HEK293T (cell line): ENCODE measurements around the gene PCNP.
"Not testable (repeated sequence)": the region's sequence is repeated elsewhere in the genome, so short reads cannot be mapped to it uniquely, and the experiment has no call there.

ENCODE experiments used
- CTCF ChIA-PET: fragments of 350-600 bp; formaldehyde crosslinking; extraction: SDS; loops from one replicate; lab custom pipeline; 2021; ENCODE audit warnings: antibody characterized with exemption, inconsistent platforms; lab: Yijun Ruan, JAX
- POLR2A ChIA-PET: fragments of 350-600 bp; formaldehyde crosslinking; extraction: SDS; loops from one replicate; lab custom pipeline; 2020; ENCODE audit warnings: antibody characterized with exemption, inconsistent platforms; lab: Yijun Ruan, JAX
- DNase-seq: peaks from one replicate; pipeline ENCODE4 v3.0.0; 2012; ENCODE audit warnings: mixed read lengths; ENCODE audit errors: extremely low spot score
- ARNT ChIP-seq: fragments of 450-650 bp; IDR thresholded peaks from 2 replicates; pipeline ENCODE4 v1.6.1; 2017; ENCODE audit warnings: mild to moderate bottlenecking
- BHLHE40 ChIP-seq: fragments of 450-650 bp; IDR thresholded peaks from 2 replicates; pipeline ENCODE4 v1.6.1; 2016; ENCODE audit warnings: mild to moderate bottlenecking, moderate library complexity, borderline replicate concordance
- CTBP1 ChIP-seq: fragments of 450-650 bp; IDR thresholded peaks from 2 replicates; pipeline ENCODE4 v1.6.1; 2016; ENCODE audit warnings: borderline replicate concordance
- ELF4 ChIP-seq: fragments of 450-650 bp; IDR thresholded peaks from 2 replicates; pipeline ENCODE4 v1.6.1; 2017; ENCODE audit warnings: antibody characterized with exemption
- FOXA1 ChIP-seq: fragments of 450-650 bp; IDR thresholded peaks from 2 replicates; pipeline ENCODE4 v1.6.1; 2016; ENCODE audit warnings: mild to moderate bottlenecking
- FOXK2 ChIP-seq: fragments of 450-650 bp; IDR thresholded peaks from 2 replicates; pipeline ENCODE4 v1.6.1; 2016; ENCODE audit warnings: mild to moderate bottlenecking
- FOXM1 ChIP-seq: fragments of 450-650 bp; IDR thresholded peaks from 2 replicates; pipeline ENCODE4 v1.6.1; 2017; ENCODE audit warnings: mild to moderate bottlenecking, borderline replicate concordance
- HDGF ChIP-seq: fragments of 450-650 bp; IDR thresholded peaks from 2 replicates; pipeline ENCODE4 v1.6.1; 2017; ENCODE audit warnings: antibody characterized with exemption, borderline replicate concordance
- L3MBTL2 ChIP-seq: fragments of 450-650 bp; conservative IDR thresholded peaks from 2 replicates; pipeline ENCODE4 v1.6.1; 2016; ENCODE audit warnings: mild to moderate bottlenecking
- LEF1 ChIP-seq: fragments of 450-650 bp; IDR thresholded peaks from 2 replicates; pipeline ENCODE4 v1.6.1; 2017; ENCODE audit warnings: mild to moderate bottlenecking, borderline replicate concordance
- NFRKB ChIP-seq: fragments of 450-650 bp; IDR thresholded peaks from 2 replicates; pipeline ENCODE4 v1.6.1; 2016; ENCODE audit warnings: mild to moderate bottlenecking, moderate library complexity
- PKNOX1 ChIP-seq: fragments of 450-650 bp; IDR thresholded peaks from 2 replicates; pipeline ENCODE4 v1.6.1; 2016
- SP1 ChIP-seq: fragments of 450-650 bp; IDR thresholded peaks from 2 replicates; pipeline ENCODE4 v1.6.1; 2017
- SUZ12 ChIP-seq: fragments of 450-650 bp; IDR thresholded peaks from 2 replicates; pipeline ENCODE4 v1.6.1; 2016; ENCODE audit warnings: mild to moderate bottlenecking
- TARDBP ChIP-seq: fragments of 450-650 bp; IDR thresholded peaks from 2 replicates; pipeline ENCODE4 v1.6.1; 2016
- ZNF384 ChIP-seq: fragments of 450-650 bp; IDR thresholded peaks from 2 replicates; pipeline ENCODE4 v1.6.1; 2016

PCNP gene

GRCh38 chr3:101629219-101629618 lies 55.2 kb downstream of the PCNP start:
- POLR2A ChIA-PET, result no interaction called here

GRCh38 chr3:101631098-101631796 lies 57.3 kb downstream of the PCNP start:
- no peak for TF ChIP-seq CTBP1
- no peak for TF ChIP-seq SP1
- no peak for TF ChIP-seq ELF4
- no peak for TF ChIP-seq NFRKB
- DNase-seq, result no peak
- POLR2A ChIA-PET, result no interaction called here
- CTCF ChIA-PET, result no interaction called here

More at GRCh38 chr3:101629219-101629618, 55.2 kb downstream of the PCNP start:
- no peak for DNase-seq
- TF ChIP-seq CTBP1 (no peak), FOXM1 (no peak), FOXA1 (no peak), LEF1 (no peak), NFRKB (no peak), L3MBTL2 (no peak), FOXK2 (no peak), SUZ12 (no peak), ZNF384 (no peak), PKNOX1 (no peak), SP1 (no peak), ARNT (no peak), ELF4 (no peak), TARDBP (no peak), HDGF (no peak), BHLHE40 (no peak)
- CTCF ChIA-PET, result no interaction called here

- POLR2A ChIA-PET, DNase-seq: not testable (repeated sequence)
- CTCF ChIA-PET, result interaction anchor here (0.7 kb wide), 1 partner anchor 1614 kb away, joined by 3 read pairs; no protein-coding TSS in a partner anchor
Measured at GRCh38 chr3:101631959-101632358, 58.0 kb downstream of the PCNP start.

GRCh38 chr3:101632586-101632985 lies 58.6 kb downstream of the PCNP start:
- ChIA-PET CTCF (no interaction called here), POLR2A (no interaction called here)
- TF ChIP-seq L3MBTL2 (no peak), FOXA1 (no peak), ELF4 (no peak), SP1 (no peak), PKNOX1 (no peak), ZNF384 (no peak), ARNT (no peak), NFRKB (no peak), FOXK2 (no peak), TARDBP (no peak), SUZ12 (no peak), LEF1 (no peak), HDGF (no peak), CTBP1 (no peak)
- DNase-seq, result no peak

GRCh38 chr3:101633186-101633585 lies 59.2 kb downstream of the PCNP start:
- CTCF ChIA-PET, result no interaction called here
- TF ChIP-seq SP1 (no peak), TARDBP (no peak), ELF4 (no peak), PKNOX1 (no peak), SUZ12 (no peak), CTBP1 (no peak), FOXK2 (no peak), NFRKB (no peak), BHLHE40 (no peak), LEF1 (no peak), ZNF384 (no peak), HDGF (no peak), FOXM1 (no peak), FOXA1 (no peak), ARNT (no peak), L3MBTL2 (no peak)
- POLR2A ChIA-PET, result no interaction called here
- DNase-seq, result no peak

GRCh38 chr3:101634591-101635196 lies 60.7 kb downstream of the PCNP start:
- no peak for DNase-seq
- TF ChIP-seq ELF4 (no peak), CTBP1 (no peak), FOXK2 (no peak), HDGF (no peak), TARDBP (no peak), SP1 (no peak), BHLHE40 (no peak), NFRKB (no peak), FOXA1 (no peak), L3MBTL2 (no peak), PKNOX1 (no peak), ARNT (no peak), ZNF384 (no peak), FOXM1 (no peak), LEF1 (no peak), SUZ12 (no peak)
- ChIA-PET POLR2A (interaction anchor here (0.8 kb wide), 1 partner anchor 41 kb away, joined by 3 read pairs; no protein-coding TSS in a partner anchor), CTCF (interaction anchor here (0.6 kb wide), 1 partner anchor 116 kb away, joined by 4 read pairs; no protein-coding TSS in a partner anchor)
